BE2C (cell line): ENCODE measurements around the gene PACRG.
A peak's percentile ranks its signal among the peaks of the same experiment; 100 is the strongest.

Source experiments
- DNase-seq: peaks from one replicate; pipeline ENCODE4 v3.0.0-alpha.2; 2020
- H3K27me3 ChIP-seq: fragments of 250-450 bp; sonication (Bioruptor Pico); 2 replicates; pipeline ENCODE4 v1.5.1; 2020; ENCODE audit warnings: mild to moderate bottlenecking
- H3K36me3 ChIP-seq: fragments of 250-450 bp; sonication (Bioruptor Pico); 2 replicates; pipeline ENCODE4 v1.5.1; 2020; ENCODE audit warnings: mild to moderate bottlenecking
- H3K4me1 ChIP-seq: fragments of 250-450 bp; sonication (Bioruptor Pico); 2 replicates; pipeline ENCODE4 v1.5.1; 2020
- H3K4me3 ChIP-seq: 2 replicates; pipeline ENCODE4 v1.5.1; 2011; ENCODE audit warnings: low read depth, low read length
- H3K9me3 ChIP-seq: fragments of 250-450 bp; sonication (Bioruptor Pico); 2 replicates; pipeline ENCODE4 v1.5.1; 2020
- CTCF ChIP-seq: IDR thresholded peaks from 2 replicates; pipeline ENCODE4 v1.5.1; 2012; ENCODE audit warnings: mild to moderate bottlenecking, low read depth, low read length

The PACRG gene

GRCh38 chr6:162940426-162940825 is 212.7 kb downstream of the PACRG start:
- no peaks in the 10 kb centered on the region for H3K27me3 ChIP-seq
- H3K9me3 ChIP-seq, result no peaks in the 10 kb centered on the region
- no peak overlapping the region for H3K4me3 ChIP-seq
- no peak for DNase-seq
- no peak for TF ChIP-seq CTCF
- H3K4me1 ChIP-seq, result no peaks in the 10 kb centered on the region
- H3K36me3 ChIP-seq, result no peaks in the 10 kb centered on the region

GRCh38 chr6:162941128-162941527 is 213.4 kb downstream of the PACRG start:
- DNase-seq, result no peak
- Histone ChIP-seq H3K36me3 (no peaks in the 10 kb centered on the region), H3K4me3 (no peak overlapping the region), H3K4me1 (no peaks in the 10 kb centered on the region), H3K27me3 (no peaks in the 10 kb centered on the region), H3K9me3 (no peaks in the 10 kb centered on the region)
- TF ChIP-seq CTCF, result no peak

- H3K9me3 ChIP-seq, result no peaks in the 10 kb centered on the region
- no peaks in the 10 kb centered on the region for H3K27me3 ChIP-seq
- no peak for DNase-seq
- H3K36me3 ChIP-seq, result no peaks in the 10 kb centered on the region
- no peak for TF ChIP-seq CTCF
- H3K4me3 ChIP-seq, result no peak overlapping the region
- H3K4me1 ChIP-seq, result no peaks in the 10 kb centered on the region
Measured at GRCh38 chr6:162942866-162943265, 215.1 kb downstream of the PACRG start.

- TF ChIP-seq CTCF, result no peak
- H3K36me3 ChIP-seq, result no peaks in the 10 kb centered on the region
- H3K27me3 ChIP-seq, result no peaks in the 10 kb centered on the region
- H3K9me3 ChIP-seq, result no peaks in the 10 kb centered on the region
- H3K4me1 ChIP-seq, result no peaks in the 10 kb centered on the region
- DNase-seq, result no peak
- H3K4me3 ChIP-seq, result no peak overlapping the region
Measured at GRCh38 chr6:162943369-162943768, 215.6 kb downstream of the PACRG start.

- H3K9me3 ChIP-seq, result no peaks in the 10 kb centered on the region
- H3K4me3 ChIP-seq, result no peak overlapping the region
- DNase-seq, result no peak
- no peaks in the 10 kb centered on the region for H3K27me3 ChIP-seq
- H3K4me1 ChIP-seq, result peaks cover 4% of the 10 kb centered on the region
- no peak for TF ChIP-seq CTCF
- no peaks in the 10 kb centered on the region for H3K36me3 ChIP-seq
Measured at GRCh38 chr6:162951164-162951743, 223.5 kb downstream of the PACRG start.

GRCh38 chr6:162952423-162952822 is 224.6 kb downstream of the PACRG start:
- DNase-seq, result peak; percentile 37
- H3K27me3 ChIP-seq, result no peaks in the 10 kb centered on the region
- peaks cover 4% of the 10 kb centered on the region for H3K4me1 ChIP-seq
- TF ChIP-seq CTCF, result no peak
- H3K36me3 ChIP-seq, result no peaks in the 10 kb centered on the region
- no peaks in the 10 kb centered on the region for H3K9me3 ChIP-seq
- no peak overlapping the region for H3K4me3 ChIP-seq
